Activated CD4-positive, alpha-beta T cell treated with anti-CD3 and anti-CD28 coated beads, Interleukin-2, Interleukin-4, amounts not matched to agents 100 ng/mL and 50 ng/mL, durations not matched to agents 16 hours and 8 hours (primary cell): Measurements from ENCODE around the gene OR10T2.
"Not testable (repeated sequence)": the region's sequence is repeated elsewhere in the genome, so short reads cannot be mapped to it uniquely, and the experiment has no call there.

Source experiments
- DNase-seq: peaks from one replicate; pipeline ENCODE4 v3.0.0-alpha.2; 2020; ENCODE audit warnings: low spot score

Gene OR10T2

GRCh38 chr1:158355773-158356285, 43.4 kb downstream of the OR10T2 start:
- DNase-seq, result no peak

GRCh38 chr1:158354255-158354654, 45.0 kb downstream of the OR10T2 start:
- no peak for DNase-seq

DNA sequence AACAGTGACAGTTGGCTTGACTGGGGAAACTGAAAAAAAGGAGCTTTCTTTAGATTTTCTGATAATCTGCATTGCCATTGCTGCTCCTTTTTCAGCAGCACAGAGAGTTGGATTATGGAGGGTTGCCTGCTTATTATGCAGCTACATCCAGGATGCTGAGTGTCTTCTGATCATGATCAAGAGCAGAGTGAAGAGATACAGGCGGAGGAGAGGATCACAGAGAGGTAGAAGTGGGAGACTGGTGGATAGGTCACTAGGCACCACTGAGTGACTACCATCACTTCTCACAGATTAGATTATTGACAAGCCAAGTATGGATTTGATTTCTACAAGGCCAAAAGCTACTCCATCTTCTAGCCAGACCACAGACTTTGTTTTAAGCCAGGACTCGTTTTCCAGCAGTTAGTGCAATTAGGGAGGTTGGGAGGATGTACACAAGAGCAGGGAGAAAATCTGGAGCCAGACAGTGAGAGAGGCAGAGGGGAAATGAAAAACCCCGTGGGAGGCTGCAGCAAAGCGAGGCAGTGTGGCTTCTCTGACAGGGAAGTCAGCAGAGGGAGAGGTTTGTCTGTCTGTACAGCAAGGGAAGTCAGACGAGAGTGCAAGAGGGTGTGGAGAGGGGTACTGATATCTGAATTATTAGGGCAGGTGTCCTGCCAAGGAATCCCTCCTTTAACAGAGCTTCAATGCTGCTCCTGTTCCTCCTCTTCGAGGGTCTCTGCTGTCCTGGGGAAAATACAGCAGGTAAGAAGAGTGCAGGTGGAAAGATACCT, 45.8 kb downstream of the OR10T2 start, which contains the start of gene CD1E:
TSS of gene CD1E (plus strand) at position 592 of the 773 bp plus-strand sequence. CDS start at position 687, 95 bp downstream.
- no peak for DNase-seq

DNA sequence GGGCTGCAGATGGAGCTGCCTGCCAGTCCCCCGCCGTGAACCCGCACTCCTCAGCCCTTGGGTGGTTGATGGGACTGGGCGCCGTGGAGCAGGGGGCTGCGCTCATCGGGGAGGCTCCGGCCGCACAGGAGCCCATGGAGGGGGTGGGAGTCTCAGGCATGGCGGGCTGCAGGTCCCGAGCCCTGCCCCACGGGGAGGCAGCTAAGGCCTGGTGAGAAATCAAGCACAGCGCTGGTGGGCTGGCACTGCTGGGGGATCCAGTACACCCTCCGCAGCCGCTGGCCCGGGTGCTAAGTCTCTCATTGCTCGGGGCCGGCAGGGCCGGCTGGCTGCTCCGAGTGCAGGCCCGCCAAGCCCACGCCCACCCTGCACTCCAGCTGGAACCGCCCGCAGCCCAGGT, 50.3 kb downstream of the OR10T2 start:
- not testable (repeated sequence) for DNase-seq
